ENCODE measurements around the gene MORN4.

Gene MORN4

DNA sequence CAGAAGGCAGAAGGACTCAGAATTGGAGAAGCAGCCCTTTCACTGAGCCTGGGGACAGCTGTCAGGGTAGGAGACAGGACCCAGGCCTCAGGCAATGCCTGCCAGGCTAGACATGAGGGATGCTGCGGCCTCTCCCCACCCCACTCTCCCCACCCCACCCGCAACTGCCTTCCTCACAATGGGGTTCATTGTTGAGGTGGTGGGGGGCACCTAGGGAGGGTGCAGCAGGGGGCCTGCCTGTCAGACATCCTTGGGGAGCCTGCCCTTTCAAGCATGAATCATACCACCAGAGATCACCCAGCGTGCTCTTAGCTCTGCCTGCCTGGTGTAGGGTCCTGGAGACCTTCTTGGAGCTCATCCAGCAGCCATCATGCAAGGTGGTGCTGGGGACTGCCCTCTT is 43.8 kb downstream of the MORN4 start, which contains the start of gene C10orf62:
Gene C10orf62 (plus strand): TSS at position 243 of the 400 bp plus-strand sequence. CDS start 177 bp downstream, outside the sequence.
- TF ChIP-seq, protein P1, sequence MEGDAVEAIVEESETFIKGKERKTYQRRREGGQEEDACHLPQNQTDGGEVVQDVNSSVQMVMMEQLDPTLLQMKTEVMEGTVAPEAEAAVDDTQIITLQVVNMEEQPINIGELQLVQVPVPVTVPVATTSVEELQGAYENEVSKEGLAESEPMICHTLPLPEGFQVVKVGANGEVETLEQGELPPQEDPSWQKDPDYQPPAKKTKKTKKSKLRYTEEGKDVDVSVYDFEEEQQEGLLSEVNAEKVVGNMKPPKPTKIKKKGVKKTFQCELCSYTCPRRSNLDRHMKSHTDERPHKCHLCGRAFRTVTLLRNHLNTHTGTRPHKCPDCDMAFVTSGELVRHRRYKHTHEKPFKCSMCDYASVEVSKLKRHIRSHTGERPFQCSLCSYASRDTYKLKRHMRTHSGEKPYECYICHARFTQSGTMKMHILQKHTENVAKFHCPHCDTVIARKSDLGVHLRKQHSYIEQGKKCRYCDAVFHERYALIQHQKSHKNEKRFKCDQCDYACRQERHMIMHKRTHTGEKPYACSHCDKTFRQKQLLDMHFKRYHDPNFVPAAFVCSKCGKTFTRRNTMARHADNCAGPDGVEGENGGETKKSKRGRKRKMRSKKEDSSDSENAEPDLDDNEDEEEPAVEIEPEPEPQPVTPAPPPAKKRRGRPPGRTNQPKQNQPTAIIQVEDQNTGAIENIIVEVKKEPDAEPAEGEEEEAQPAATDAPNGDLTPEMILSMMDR (IDR thresholded peaks at IDR 0.05; ENCODE audit: low read depth, low read length), result no peak
- no peak for DNase-seq
- H3K4me3 ChIP-seq (ENCODE audit: low read depth, low read length), result no peak within 1 kb of the TSS
- H3K27me3 ChIP-seq, result no peaks in the 10 kb centered on the region
- H3K9me3 ChIP-seq, result no peaks in the 10 kb centered on the region
- no peaks in the 10 kb centered on the region for H3K36me3 ChIP-seq
- peaks cover 11% of the 10 kb centered on the region; the same call in 1 of the 2 replicates for H3K4me1 ChIP-seq

DNA sequence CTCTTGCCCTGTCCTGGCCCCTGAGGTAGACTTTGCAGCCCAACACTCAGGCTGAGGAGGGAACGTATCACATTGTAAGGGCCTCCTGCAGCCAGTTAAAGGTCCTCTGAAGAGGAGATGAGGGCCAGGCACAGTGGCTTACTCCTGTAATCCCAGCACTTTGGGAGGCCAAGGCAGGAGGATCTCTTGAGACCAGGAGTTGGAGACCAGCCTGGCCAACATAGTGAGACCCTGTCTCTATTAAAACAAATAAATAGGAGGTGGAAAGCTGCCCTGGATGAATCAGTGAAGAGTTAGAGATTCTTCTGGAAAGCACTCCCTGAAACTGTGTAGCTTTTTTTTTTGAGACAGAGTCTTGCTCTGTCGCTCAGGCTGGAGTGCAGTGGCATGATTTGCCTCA is 46.1 kb downstream of the MORN4 start:
- DNase-seq, result no peak
- H3K36me3 ChIP-seq, result no peaks in the 10 kb centered on the region
- H3K4me1 ChIP-seq, result peaks cover 18% of the 10 kb centered on the region
- H3K4me3 ChIP-seq (ENCODE audit: low read depth, low read length), result no peak overlapping the region
- H3K27me3 ChIP-seq, result no peaks in the 10 kb centered on the region
- TF ChIP-seq, protein P1 (IDR thresholded peaks at IDR 0.05; ENCODE audit: low read depth, low read length), result no peak
- no peaks in the 10 kb centered on the region for H3K9me3 ChIP-seq

DNA sequence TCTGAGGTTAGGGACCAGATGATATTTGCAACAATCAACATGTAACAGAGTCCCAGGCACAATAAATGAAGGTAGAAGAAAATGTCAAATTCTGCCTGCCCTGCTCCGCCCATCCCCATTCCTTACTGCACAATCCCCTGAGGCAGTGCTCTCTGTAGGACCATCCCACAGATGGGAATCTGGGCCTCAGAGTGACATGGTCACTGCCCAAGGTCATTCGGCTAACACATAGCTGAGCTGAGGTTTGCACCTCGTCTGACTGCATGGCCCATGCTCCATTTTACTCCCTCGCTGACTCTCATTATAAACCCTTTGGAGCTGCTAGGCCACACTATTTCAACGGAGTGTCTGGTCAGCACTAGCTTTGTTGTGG is 47.9 kb downstream of the MORN4 start:
- no peak for DNase-seq
- TF ChIP-seq, protein P1 (IDR thresholded peaks at IDR 0.05; ENCODE audit: low read depth, low read length), result no peak
- Histone ChIP-seq H3K4me1 (peaks cover 14% of the 10 kb centered on the region), H3K36me3 (no peaks in the 10 kb centered on the region), H3K9me3 (no peaks in the 10 kb centered on the region), H3K27me3 (no peaks in the 10 kb centered on the region), H3K4me3 (ENCODE audit: low read depth, low read length) (no peak overlapping the region)

- TF ChIP-seq, protein P1 (IDR thresholded peaks at IDR 0.05; ENCODE audit: low read depth, low read length), result no peak
- Histone ChIP-seq H3K4me1 (peaks cover 12% of the 10 kb centered on the region), H3K9me3 (no peaks in the 10 kb centered on the region), H3K36me3 (no peaks in the 10 kb centered on the region), H3K4me3 (ENCODE audit: low read depth, low read length) (no peak overlapping the region), H3K27me3 (no peaks in the 10 kb centered on the region)
- DNase-seq, result no peak
Observed at GRCh38 chr10:97584798-97585438, 48.4 kb downstream of the MORN4 start.

DNA sequence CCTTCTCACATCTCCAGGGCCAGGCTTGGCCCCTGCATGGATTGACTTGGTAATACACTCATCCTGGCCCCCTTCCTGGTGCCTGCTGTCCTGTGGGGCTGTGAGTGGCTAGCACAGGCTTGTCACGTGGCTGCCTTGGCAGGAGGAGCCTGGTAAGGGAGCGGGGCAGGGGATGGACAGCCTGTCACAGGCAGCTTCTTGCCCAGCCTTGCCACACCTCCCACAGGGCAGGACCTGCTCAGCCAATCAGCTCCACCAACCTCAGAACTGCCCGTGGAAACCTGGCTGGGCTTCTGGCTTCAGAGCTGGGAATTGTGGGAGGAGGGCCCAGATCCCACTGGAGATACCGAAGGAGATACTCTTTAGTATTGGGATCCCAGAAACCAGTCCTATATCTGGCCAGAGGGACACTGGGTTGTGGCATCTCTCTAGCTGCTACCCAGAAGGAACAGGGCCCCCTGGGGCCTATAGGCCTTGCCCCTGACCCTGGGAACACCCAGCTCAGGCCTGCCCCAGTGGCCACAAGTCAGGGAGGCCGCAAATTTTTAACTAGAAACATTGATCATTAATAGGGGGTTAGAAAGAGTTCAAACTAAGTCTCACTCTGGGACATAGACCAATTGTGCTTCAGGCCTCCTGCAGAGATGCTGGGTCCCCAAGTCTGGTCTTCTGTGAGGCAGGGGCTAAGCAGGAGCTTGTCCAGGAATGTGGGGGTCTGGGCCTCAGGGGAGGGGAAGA is 49.1 kb downstream of the MORN4 start, which contains the start of gene HOGA1:
Gene HOGA1 (plus strand): TSS at position 330 of the 738 bp plus-strand sequence. CDS start 315 bp downstream, at position 645.
- peaks cover 12% of the 10 kb centered on the region for H3K4me1 ChIP-seq
- peak; percentile 96 for DNase-seq
- TF ChIP-seq, protein P1 (IDR thresholded peaks at IDR 0.05; ENCODE audit: low read depth, low read length), result no peak
- H3K27me3 ChIP-seq, result no peaks in the 10 kb centered on the region
- H3K4me3 ChIP-seq (ENCODE audit: low read depth, low read length), result peak within 1 kb of the TSS; percentile 14; the same call in 1 of the 2 replicates
- H3K9me3 ChIP-seq, result no peaks in the 10 kb centered on the region
- H3K36me3 ChIP-seq, result no peaks in the 10 kb centered on the region

- TF ChIP-seq, protein P1 (IDR thresholded peaks at IDR 0.05; ENCODE audit: low read depth, low read length), result no peak
- no peak overlapping the region for H3K4me3 ChIP-seq (ENCODE audit: low read depth, low read length)
- no peak for DNase-seq
- H3K9me3 ChIP-seq, result no peaks in the 10 kb centered on the region
- peaks cover 12% of the 10 kb centered on the region for H3K4me1 ChIP-seq
- no peaks in the 10 kb centered on the region for H3K27me3 ChIP-seq
- no peaks in the 10 kb centered on the region for H3K36me3 ChIP-seq
Observed at GRCh38 chr10:97583476-97583875, 49.8 kb downstream of the MORN4 start.

All from BE2C (cell line).